GM20000 (cell line): ENCODE data around the gene EIF3K.

Source experiments
- DNase-seq: peaks from one replicate; pipeline ENCODE4 v3.0.0; 2012; ENCODE audit warnings: low spot score
- TF ChIP-seq, protein P1 (sequence below): IDR thresholded peaks from 2 replicates; pipeline ENCODE4 v1.5.1; 2012; ENCODE audit warnings: mild to moderate bottlenecking, control low read depth; ENCODE audit errors: extremely low read depth, missing control alignments

The EIF3K gene

DNA sequence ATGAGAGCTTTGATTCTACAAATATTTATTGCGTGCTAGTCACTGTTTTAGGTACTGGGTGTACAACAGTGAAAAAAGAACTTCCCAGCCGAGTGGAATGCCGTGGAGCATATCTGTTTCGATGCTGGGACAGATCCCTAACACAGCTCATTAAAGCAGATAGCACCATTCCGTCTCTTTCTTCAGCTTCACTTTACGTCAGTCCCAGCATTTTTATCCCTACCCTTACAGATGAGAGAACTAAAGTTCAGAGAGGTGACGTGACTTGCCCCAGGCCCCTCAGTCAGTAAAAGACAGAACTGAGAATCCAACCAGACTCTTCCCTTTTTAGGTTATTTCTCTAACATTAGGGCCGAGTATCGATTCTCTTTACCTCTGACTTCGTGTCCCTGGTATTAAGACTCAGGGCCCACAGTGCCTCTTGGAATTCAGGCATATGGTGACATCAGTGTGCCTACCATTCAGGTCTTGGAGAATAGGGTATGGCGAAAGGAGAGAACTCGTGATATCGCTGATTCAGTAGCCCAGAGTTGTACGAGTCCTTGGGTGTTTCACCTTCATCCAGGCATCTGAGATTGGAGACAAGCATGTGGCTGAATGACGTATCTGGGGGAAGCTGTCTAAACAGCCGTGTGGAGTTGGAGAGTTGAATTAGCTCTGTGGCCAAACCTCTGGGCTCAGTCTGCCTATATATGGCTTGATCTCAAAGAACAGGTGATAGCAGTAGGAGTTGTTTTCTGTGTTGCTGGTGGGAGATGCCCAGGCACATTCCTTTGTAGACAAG lies 55.6 kb downstream of the EIF3K start:
- TF ChIP-seq, protein P1, sequence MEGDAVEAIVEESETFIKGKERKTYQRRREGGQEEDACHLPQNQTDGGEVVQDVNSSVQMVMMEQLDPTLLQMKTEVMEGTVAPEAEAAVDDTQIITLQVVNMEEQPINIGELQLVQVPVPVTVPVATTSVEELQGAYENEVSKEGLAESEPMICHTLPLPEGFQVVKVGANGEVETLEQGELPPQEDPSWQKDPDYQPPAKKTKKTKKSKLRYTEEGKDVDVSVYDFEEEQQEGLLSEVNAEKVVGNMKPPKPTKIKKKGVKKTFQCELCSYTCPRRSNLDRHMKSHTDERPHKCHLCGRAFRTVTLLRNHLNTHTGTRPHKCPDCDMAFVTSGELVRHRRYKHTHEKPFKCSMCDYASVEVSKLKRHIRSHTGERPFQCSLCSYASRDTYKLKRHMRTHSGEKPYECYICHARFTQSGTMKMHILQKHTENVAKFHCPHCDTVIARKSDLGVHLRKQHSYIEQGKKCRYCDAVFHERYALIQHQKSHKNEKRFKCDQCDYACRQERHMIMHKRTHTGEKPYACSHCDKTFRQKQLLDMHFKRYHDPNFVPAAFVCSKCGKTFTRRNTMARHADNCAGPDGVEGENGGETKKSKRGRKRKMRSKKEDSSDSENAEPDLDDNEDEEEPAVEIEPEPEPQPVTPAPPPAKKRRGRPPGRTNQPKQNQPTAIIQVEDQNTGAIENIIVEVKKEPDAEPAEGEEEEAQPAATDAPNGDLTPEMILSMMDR: no peak
- DNase-seq: no peak

DNA sequence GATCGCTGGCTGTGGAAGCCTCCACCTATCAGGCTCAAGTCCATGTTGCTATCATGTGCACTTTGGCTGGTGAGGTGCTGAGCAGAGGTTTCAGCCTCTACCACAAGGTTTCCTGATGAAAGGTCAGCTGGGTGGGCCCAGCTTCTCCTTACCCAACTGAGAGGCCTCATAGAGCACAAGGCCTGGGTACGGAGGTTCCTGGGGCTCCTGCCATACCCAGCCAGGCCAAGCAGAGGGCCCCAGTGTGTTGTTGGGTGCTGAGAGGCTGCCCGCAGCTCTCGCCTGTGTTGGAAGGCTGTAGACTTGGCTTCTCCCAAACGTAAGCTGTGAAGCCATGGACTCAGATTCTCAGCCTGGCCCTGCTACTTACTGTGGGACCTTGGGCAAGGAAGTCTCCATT lies 56.6 kb downstream of the EIF3K start:
- DNase-seq: no peak
- TF ChIP-seq, protein P1: no peak

DNA sequence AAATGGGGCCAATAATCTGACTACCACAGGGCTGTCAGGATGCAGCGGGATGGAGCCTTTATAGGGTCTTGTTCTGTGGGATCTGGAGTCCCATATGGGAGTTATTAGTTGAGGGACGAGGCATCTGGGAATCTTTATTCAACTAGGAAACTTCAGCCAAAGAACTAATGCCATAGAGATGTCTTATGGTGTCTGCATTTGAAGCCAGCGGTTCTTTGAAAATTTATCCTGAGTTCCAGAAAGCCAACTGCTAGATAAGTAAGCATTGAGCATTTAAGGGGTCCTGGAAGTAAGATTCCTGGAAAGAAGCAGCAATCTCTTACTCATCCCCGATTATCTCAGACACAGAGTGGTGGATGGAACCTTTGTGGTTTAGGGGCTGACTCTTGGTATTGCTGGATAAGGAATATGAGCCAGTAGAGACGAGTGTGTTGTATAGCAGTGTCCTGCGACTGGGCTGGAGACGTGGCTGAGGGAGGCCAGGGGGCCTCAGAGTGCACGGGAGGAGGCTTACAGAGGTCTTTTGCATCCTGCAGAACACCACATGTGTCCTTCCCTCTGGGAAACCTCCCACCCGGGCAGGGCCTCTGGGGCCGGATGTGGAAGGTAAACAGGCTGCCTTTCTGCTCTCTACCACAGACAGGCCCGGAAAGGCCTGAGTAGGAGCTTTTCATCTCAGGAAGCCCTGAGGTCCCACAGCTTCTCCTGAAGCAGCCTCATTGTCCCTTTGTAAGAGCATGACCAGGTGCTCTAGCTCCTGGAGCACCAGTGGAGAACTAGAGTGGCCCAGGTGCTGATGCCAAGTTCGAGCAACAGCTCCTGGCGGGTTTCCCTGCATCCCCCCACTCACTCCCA lies 57.3 kb downstream of the EIF3K start:
- DNase-seq: no peak
- TF ChIP-seq, protein P1: no peak

DNA sequence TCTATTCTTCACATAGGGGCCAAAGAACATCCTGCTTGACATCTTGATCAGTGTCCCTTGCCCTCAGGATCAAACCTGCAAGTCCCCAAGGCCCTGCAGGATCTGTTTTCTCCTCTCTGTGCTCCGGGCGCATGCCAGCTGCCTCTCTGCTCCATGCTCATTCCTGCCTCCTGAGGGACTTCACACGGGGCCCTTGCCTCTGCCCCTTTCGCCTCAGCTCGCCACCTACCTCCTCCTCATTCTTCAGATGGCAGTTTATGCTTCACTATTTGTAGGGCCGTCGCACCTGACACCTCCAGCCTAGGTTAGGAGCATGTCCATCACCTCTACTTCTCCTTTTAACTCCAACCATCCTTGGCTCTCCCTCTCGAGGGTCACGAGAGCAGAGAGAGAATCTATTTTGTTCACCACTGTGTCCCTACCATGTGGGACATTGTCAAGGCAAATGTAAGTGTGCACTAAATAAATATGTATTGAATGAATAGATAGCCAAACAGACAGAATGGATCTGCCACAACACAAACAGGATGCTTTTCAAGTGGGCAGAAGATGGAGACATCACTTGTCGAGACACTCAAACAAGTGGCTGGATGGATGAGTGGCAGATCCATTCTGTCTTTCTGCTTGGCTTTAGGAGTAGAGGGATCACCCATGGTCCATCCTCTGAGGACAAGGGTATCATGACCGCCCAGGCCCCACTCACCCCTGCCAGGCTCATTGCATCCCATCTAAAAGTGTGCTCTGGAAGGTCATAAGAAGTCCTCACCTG lies 58.1 kb downstream of the EIF3K start:
- DNase-seq: no peak
- TF ChIP-seq, protein P1: no peak

DNA sequence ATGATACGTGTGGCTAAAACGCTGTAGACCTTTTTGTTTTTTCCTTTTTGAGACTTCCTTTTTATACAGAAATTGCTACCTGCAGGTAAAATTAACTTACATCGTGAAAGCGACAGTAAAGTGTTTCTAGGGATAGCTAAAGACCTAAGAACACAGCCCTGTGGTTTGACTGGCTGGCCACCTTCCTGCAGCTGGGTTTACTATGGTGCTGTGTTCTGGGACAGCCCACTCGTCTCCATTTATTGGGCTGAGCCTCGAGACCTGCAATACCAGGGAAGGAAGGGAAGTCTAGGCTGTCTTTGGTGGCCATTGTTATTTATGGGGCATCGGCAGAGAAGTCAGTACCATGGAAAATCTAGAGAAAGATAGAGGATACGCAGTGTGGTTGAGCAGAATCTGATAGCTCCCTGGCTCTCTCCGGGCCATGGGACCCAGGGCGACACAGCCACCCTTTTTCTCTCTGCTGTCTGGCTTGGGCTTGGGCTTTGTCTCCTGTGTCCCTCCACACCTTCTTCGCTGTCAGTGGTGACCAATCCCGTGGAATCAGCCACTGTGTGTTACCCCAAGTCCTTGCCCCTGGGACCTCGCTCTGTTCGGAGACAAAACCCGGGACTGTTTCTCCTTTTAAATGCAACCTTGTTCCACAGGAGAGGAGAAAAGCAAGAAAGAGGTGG lies 59.4 kb downstream of the EIF3K start:
- TF ChIP-seq, protein P1: no peak

DNA sequence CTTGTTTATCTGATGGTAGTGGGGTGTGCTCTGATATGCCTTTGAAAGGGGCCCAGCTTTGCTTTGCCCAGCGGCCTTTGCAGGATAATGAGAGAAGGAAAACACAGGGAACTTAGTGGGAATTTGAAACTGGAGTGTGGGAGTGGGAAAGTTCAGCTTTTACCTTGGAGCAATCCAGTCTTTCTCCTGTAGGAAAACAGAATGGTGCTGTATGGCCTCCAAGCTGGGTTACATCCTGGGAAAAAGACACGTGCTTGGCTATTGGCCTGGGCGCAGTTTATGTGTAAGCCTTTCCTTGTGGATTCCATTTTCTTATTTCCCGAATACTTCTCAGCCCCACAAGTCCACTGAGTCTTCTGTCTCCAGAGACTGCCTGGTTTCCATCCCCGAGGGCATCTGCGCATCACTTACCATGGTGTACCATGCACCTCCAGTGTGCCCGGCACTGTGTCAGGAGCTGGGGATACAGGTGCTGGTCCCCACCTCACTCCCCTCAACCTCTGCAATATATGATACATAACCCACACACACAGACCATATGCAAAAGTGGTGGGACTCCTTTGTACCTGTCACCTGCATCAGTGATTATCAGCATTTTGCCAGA lies 60.0 kb downstream of the EIF3K start:
- TF ChIP-seq, protein P1: no peak
- DNase-seq: no peak

More for the DNA sequence above, 59.4 kb downstream of the EIF3K start:
- DNase-seq: no peak
